NB4 (cell line): ENCODE data around the gene CRISPLD2.

ENCODE experiments used
- CTCF ChIP-seq: IDR thresholded peaks from one replicate; pipeline ENCODE4 v1.5.1; 2012; ENCODE audit warnings: low read depth, low read length
- MYC ChIP-seq: IDR thresholded peaks from 2 replicates; pipeline ENCODE4 v1.6.1; 2011; ENCODE audit warnings: low read depth, low read length
- POLR2A ChIP-seq: IDR thresholded peaks from 2 replicates; pipeline ENCODE4 v1.6.1; 2011; ENCODE audit warnings: mild to moderate bottlenecking; ENCODE audit not compliant: insufficient read length; ENCODE audit errors: extremely low read depth

GRCh38 chr16:84777435-84777834 lies 42.4 kb upstream of the CRISPLD2 start:
- TF ChIP-seq CTCF (no peak), POLR2A (no peak), MYC (no peak)
